Activated CD8-positive, alpha-beta memory T cell treated with anti-CD3 and anti-CD28 coated beads, Interleukin-2, amount 50 U/mL, for 24 hours (primary cell): ENCODE results near the gene COA5.

Experiments
- DNase-seq: peaks from one replicate; pipeline ENCODE4 v3.0.0-alpha.2; 2020; ENCODE audit errors: extremely low read depth

COA5 gene

DNA sequence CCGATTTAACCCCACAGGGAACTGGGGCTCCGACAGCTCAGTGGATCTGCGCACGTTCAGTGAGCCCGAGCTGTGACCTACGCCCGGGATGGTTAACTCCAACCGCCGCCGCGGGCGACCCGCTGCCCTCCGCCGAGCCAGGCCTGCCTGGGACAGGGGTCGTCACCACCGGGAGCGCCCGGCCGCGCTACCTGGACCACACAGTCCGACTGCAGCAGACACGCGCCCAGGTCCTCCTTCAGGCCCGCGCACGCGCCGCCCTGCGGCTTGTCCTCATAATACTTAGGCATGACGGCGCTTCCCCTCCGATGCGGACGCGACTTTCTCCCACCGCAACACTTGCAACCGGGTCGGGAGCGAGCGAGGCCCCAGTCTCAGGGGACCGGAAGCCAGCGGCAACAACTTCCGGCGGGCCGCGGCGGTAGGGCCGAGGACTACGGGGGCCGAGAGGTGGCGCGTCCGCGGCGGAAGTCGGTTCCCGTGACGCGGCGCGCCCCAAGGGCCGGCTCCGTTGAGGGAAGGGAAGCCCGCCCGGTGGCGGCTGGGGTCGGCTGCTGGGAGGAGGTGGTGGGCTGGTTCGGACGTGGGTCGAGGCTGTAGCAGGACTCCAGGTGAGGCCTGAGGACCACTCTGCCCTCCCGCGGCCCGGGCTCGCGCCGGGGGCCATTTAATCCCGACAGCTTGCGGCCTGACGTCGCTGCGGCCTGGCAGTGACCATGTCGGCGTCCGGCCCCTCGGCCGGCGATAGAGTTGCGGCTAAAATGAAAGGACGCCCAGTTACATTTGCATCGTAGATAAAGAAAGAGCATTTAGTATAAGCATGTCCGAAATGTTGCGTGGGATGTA lies at the start of gene COA5, which contains the start of gene UNC50:
Gene COA5, minus strand, starts transcription at position 397 of the 846 bp plus-strand sequence. Its CDS starts 107 bp downstream, at position 290.
Gene UNC50, plus strand, starts transcription at position 474 of the 846 bp plus-strand sequence. CDS start 1,171 bp downstream, outside the sequence.
- DNase-seq: peak; percentile 73

DNA sequence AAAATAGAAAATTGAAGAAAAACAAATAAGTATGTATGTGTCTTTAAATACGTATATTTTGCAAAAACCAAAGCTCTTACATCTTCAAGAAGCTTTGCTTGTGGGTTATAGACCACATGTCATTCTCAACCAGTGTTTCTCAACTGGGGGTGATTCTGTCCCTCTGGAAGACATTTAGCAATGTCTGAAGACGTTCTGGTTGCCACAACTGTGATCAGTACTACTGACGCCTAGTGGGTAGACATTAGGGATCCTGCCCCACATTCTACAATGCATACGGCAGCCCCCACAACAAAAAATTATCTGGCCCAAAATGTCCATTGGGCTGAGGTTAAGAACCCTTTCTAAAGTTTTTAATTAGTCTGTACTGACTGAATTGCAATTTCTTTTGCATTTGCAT lies 48.5 kb upstream of the COA5 start:
- DNase-seq: no peak

- no peak for DNase-seq
These were observed 46.6 kb upstream of the COA5 start for GRCh38 chr2:98654699-98655495.

- DNase-seq: no peak
These were observed 42.7 kb upstream of the COA5 start for GRCh38 chr2:98650998-98651397.

DNA sequence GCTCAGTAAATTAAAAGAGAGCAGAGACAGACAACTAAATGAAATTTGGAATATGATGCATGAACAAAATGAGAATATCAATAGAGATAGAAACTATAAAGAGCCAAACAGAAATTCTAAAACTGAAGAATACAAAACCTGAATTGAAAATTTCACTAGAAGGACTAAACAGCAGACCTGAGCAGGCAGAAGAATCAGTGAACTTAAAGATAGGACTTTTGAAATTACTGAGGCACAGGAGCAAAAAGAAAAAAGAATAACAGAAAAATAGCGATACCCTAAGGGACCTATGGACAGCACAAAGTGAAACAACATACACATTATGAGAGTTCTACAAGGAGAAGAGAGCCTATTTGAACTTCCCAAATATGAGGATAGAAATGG lies 41.7 kb upstream of the COA5 start:
- DNase-seq: no peak

- peak; percentile 61 for DNase-seq
These were observed 41.1 kb upstream of the COA5 start for GRCh38 chr2:98649135-98649991.

GRCh38 chr2:98648451-98648850 lies 40.1 kb upstream of the COA5 start:
- no peak for DNase-seq

GRCh38 chr2:98647636-98648035 lies 39.3 kb upstream of the COA5 start:
- no peak for DNase-seq

- DNase-seq: no peak
These were observed 35.3 kb upstream of the COA5 start for GRCh38 chr2:98643496-98644100.

- DNase-seq: no peak
These were observed 29.3 kb upstream of the COA5 start for GRCh38 chr2:98637401-98638147.

GRCh38 chr2:98634406-98635092 lies 26.2 kb upstream of the COA5 start:
- DNase-seq: no peak

- DNase-seq: no peak
These were observed 24.0 kb upstream of the COA5 start for GRCh38 chr2:98632351-98632750.

DNA sequence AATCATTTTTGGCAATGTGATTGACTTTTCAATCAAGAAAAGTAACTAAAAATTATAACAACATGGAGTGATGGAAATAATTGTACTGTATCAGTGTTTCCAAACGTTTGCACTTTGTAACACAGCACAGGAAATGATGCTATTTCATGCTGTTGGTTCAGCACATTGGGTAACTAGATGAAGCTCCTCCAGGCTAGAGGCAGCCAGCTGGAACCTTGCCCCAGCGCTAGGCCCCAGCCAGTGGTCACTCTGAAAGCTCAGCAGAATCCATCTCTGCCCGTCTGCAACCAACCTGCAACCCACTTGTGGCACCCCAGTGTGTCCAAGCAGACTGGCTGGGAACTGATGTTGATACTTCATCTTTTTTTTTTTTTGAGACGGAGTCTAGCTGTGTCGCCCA lies 15.3 kb upstream of the COA5 start:
- DNase-seq: no peak

- DNase-seq: no peak
These were observed 8.8 kb upstream of the COA5 start for GRCh38 chr2:98617149-98617548.

- no peak for DNase-seq
These were observed 7.2 kb upstream of the COA5 start for GRCh38 chr2:98615481-98615880.

DNA sequence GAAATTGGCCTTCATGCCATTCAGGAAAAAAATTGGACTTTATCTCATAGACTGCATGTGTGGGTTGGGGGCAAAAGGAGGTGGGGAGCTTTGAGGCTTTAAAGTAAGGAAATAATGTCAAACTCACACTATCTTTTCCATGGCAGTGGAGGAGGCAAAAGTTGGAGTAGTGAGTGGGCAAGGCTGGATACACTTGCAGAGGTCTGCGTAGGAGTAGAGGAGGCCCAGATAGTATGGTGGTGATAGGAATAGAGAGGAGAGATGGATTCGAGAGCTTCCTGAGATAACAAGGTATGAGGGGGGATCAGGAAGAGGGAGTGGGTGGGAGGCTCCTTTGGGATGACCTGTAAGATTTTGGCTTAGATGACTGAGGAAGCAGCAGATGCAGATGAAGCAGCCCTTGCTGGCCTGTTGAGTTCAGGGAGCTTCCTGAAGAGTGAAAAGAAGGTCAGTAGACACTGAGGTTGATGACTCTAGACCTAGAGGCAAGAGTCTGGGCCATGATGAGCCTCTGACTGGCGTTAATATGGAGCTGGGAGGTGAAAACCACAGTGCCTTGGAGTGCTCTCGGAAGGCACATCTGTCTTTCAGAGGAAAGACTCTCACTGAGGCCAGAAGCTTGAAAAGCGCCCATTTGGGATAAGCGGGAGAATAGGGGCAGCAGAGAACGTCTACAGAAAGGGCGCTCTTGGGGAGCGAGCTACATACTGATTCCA lies 5.9 kb upstream of the COA5 start:
- no peak for DNase-seq

DNA sequence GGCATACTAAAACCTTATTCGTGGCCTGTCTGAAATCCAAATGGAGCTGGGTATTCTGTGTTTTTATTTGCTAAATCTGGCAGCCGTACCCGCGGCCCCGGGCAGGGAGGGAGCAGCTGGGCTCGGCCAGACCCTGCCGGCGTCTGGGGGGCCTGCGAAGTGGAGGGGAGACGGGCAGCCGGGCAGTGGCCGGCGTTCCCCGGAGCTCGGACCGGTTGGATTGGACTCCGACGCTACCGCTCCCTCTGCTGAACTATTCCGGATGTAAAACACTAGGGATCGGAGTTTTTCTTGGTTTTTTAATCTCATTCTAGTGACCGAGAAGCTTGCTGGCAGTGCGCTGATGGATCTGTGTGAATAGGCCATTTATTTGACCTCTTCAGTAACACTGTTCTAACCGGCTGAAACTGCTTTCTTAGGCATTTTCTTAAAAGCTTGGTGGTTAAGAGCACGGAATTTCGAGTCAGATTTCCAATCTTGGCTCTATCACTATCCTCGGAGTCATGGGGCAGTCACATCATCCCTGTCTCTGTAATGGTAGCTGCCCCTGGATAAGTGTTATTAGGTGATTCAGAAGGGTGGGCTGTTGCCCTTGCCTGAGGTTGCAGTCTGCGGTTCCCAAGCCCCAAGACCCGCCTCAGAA lies 771 bp upstream of the COA5 start:
- no peak for DNase-seq

GRCh38 chr2:98607741-98608115 lies 584 bp downstream of the COA5 start:
- DNase-seq: no peak

DNA sequence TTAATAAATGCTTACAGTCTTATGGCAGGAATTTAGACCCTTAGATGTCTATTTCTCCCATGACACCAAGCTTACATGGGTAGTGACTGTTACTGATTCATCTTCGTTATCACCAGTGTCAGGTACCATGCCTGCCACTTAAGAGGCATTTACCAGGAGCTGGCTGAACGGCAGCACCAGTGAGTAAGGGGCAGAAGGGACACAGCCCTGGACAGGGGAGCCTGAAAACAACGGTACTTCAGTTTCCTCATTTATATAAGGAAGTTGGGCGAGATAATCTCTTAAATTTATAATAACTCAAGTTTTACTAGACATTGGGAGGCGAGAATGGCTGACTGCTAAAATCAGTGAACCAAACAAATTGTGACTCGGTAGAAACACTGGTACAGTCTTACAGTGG lies 1.2 kb downstream of the COA5 start:
- DNase-seq: no peak
